Measurements from ENCODE around the gene ARHGAP24. TPM values are rescaled to one million over a fixed set of nuclear protein-coding genes. Genes with fewer than 3 reads are reported as not detected.
A peak's percentile ranks its signal among the peaks of the same experiment; 100 is the strongest.

The ARHGAP24 gene
- total RNA-seq: 52.5 and 81.3 TPM in 2 replicates

GRCh38 chr4:85474818-85475630, at the start of gene ARHGAP24:
TSS of gene ARHGAP24 (plus strand) at chr4:85475150.
- TF ChIP-seq CTCF (IDR thresholded peaks at IDR 0.05; ENCODE audit: extremely low read depth, low read depth, low read length): no peak
- Histone ChIP-seq H3K4me1 (ENCODE audit: insufficient read depth, low read length) (peaks cover 9% of the 10 kb centered on the region), H4K20me1 (ENCODE audit: insufficient read depth, low read length) (no peaks in the 10 kb centered on the region), H2AFZ (ENCODE audit: low read length) (peak within 1 kb of the TSS; percentile 90), H3K79me2 (ENCODE audit: insufficient read depth, low read length) (no peaks in the 10 kb centered on the region), H3K27me3 (ENCODE audit: insufficient read depth, low read length) (no peaks in the 10 kb centered on the region), H3K27ac (ENCODE audit: low read depth, low read length) (peak within 1 kb of the TSS; percentile 31), H3K9me3 (ENCODE audit: low read depth, low read length) (no peaks in the 10 kb centered on the region), H3K36me3 (ENCODE audit: insufficient read depth, low read length) (no peaks in the 10 kb centered on the region), H3K4me3 (ENCODE audit: insufficient read depth, low read length) (peak within 1 kb of the TSS; percentile 80), H3K4me2 (ENCODE audit: insufficient read depth, low read length) (peak within 1 kb of the TSS; percentile 86)
- DNase-seq (ENCODE audit: insufficient read length, low spot score, missing footprints): peak; percentile 95

- Histone ChIP-seq H3K36me3 (ENCODE audit: insufficient read depth, low read length) (no peaks in the 10 kb centered on the region), H4K20me1 (ENCODE audit: insufficient read depth, low read length) (no peaks in the 10 kb centered on the region), H3K4me1 (ENCODE audit: insufficient read depth, low read length) (no peaks in the 10 kb centered on the region), H3K4me3 (ENCODE audit: insufficient read depth, low read length) (no peak overlapping the region), H2AFZ (ENCODE audit: low read length) (no peak overlapping the region), H3K4me2 (ENCODE audit: insufficient read depth, low read length) (no peak overlapping the region), H3K9me3 (ENCODE audit: low read depth, low read length) (no peaks in the 10 kb centered on the region), H3K27ac (ENCODE audit: low read depth, low read length) (no peak overlapping the region), H3K27me3 (ENCODE audit: insufficient read depth, low read length) (no peaks in the 10 kb centered on the region), H3K79me2 (ENCODE audit: insufficient read depth, low read length) (no peaks in the 10 kb centered on the region)
- no peak for DNase-seq (ENCODE audit: insufficient read length, low spot score, missing footprints)
- no peak for TF ChIP-seq CTCF (IDR thresholded peaks at IDR 0.05; ENCODE audit: extremely low read depth, low read depth, low read length)
Measured at GRCh38 chr4:85426366-85426765, 48.6 kb upstream of the ARHGAP24 start.

- TF ChIP-seq CTCF (IDR thresholded peaks at IDR 0.05; ENCODE audit: extremely low read depth, low read depth, low read length): no peak
- H3K4me3 ChIP-seq (ENCODE audit: insufficient read depth, low read length): no peak overlapping the region
- DNase-seq (ENCODE audit: insufficient read length, low spot score, missing footprints): no peak
- H4K20me1 ChIP-seq (ENCODE audit: insufficient read depth, low read length): no peaks in the 10 kb centered on the region
- H3K79me2 ChIP-seq (ENCODE audit: insufficient read depth, low read length): no peaks in the 10 kb centered on the region
- H3K27ac ChIP-seq (ENCODE audit: low read depth, low read length): no peak overlapping the region
- H2AFZ ChIP-seq (ENCODE audit: low read length): no peak overlapping the region
- H3K27me3 ChIP-seq (ENCODE audit: insufficient read depth, low read length): no peaks in the 10 kb centered on the region
- no peak overlapping the region for H3K4me2 ChIP-seq (ENCODE audit: insufficient read depth, low read length)
- H3K36me3 ChIP-seq (ENCODE audit: insufficient read depth, low read length): no peaks in the 10 kb centered on the region
- H3K9me3 ChIP-seq (ENCODE audit: low read depth, low read length): no peaks in the 10 kb centered on the region
- no peaks in the 10 kb centered on the region for H3K4me1 ChIP-seq (ENCODE audit: insufficient read depth, low read length)
Measured at GRCh38 chr4:85427123-85427522, 47.8 kb upstream of the ARHGAP24 start.

GRCh38 chr4:85430226-85430625, 44.7 kb upstream of the ARHGAP24 start:
- Histone ChIP-seq H3K4me1 (ENCODE audit: insufficient read depth, low read length) (no peaks in the 10 kb centered on the region), H3K79me2 (ENCODE audit: insufficient read depth, low read length) (no peaks in the 10 kb centered on the region), H3K27me3 (ENCODE audit: insufficient read depth, low read length) (no peaks in the 10 kb centered on the region), H3K36me3 (ENCODE audit: insufficient read depth, low read length) (no peaks in the 10 kb centered on the region), H4K20me1 (ENCODE audit: insufficient read depth, low read length) (no peaks in the 10 kb centered on the region), H2AFZ (ENCODE audit: low read length) (no peak overlapping the region), H3K9me3 (ENCODE audit: low read depth, low read length) (no peaks in the 10 kb centered on the region), H3K27ac (ENCODE audit: low read depth, low read length) (no peak overlapping the region), H3K4me2 (ENCODE audit: insufficient read depth, low read length) (no peak overlapping the region), H3K4me3 (ENCODE audit: insufficient read depth, low read length) (no peak overlapping the region)
- DNase-seq (ENCODE audit: insufficient read length, low spot score, missing footprints): no peak
- no peak for TF ChIP-seq CTCF (IDR thresholded peaks at IDR 0.05; ENCODE audit: extremely low read depth, low read depth, low read length)
